GDM1 (cell line): Measurements from ENCODE around the gene TKFC.
"Not testable (repeated sequence)": the region's sequence is repeated elsewhere in the genome, so short reads cannot be mapped to it uniquely, and the experiment has no call there.

Source experiments
- DNase-seq: peaks from one replicate; lab custom pipeline; 2025; lab: John Stamatoyannopoulos, UW

Gene TKFC

GRCh38 chr11:61368646-61369045, 35.6 kb downstream of the TKFC start:
- DNase-seq = no peak

GRCh38 chr11:61369372-61370348, 36.6 kb downstream of the TKFC start:
- no peak for DNase-seq

DNA sequence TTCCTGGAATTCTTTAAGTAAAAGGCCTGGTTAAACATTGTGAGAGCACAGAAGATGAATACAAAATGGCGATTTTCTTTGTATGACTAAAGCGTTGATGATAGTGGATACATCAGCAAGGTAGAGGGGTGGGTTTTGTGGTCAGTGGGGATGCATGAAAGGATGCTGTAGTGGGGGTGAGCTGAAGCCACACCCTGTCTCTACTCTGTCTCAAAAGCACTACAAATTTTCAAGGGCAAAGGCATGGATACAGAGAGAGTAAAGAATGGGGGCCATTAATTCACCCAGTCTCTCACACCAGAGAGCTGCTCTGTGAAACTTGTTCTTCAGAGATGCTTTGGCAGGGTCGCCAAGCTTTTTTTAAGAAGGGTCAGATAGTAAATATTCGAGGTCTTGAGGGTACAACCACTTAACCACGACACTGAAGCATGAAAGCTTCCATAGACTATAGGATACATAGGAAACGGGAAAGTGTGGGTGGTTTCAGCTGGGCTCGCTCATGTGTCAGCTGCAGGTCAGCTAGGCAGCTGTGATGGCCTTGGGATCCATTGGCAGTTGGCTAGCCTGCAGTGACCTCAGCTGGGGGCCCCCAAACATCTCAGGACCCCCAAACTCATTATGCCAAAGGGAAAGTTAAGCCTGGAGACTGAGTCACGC, 37.4 kb downstream of the TKFC start:
- DNase-seq = no peak

- DNase-seq = no peak
Measured at GRCh38 chr11:61372659-61373420, 39.8 kb downstream of the TKFC start.

GRCh38 chr11:61375761-61376108, 42.7 kb downstream of the TKFC start:
- no peak for DNase-seq

GRCh38 chr11:61377461-61378160, 44.6 kb downstream of the TKFC start:
- DNase-seq = no peak

- DNase-seq = no peak
Measured at GRCh38 chr11:61378713-61379313, 45.8 kb downstream of the TKFC start.

- no peak for DNase-seq
Measured at GRCh38 chr11:61380884-61381283, 47.9 kb downstream of the TKFC start.

GRCh38 chr11:61383859-61384258, 50.8 kb downstream of the TKFC start:
- not testable (repeated sequence) for DNase-seq

DNA sequence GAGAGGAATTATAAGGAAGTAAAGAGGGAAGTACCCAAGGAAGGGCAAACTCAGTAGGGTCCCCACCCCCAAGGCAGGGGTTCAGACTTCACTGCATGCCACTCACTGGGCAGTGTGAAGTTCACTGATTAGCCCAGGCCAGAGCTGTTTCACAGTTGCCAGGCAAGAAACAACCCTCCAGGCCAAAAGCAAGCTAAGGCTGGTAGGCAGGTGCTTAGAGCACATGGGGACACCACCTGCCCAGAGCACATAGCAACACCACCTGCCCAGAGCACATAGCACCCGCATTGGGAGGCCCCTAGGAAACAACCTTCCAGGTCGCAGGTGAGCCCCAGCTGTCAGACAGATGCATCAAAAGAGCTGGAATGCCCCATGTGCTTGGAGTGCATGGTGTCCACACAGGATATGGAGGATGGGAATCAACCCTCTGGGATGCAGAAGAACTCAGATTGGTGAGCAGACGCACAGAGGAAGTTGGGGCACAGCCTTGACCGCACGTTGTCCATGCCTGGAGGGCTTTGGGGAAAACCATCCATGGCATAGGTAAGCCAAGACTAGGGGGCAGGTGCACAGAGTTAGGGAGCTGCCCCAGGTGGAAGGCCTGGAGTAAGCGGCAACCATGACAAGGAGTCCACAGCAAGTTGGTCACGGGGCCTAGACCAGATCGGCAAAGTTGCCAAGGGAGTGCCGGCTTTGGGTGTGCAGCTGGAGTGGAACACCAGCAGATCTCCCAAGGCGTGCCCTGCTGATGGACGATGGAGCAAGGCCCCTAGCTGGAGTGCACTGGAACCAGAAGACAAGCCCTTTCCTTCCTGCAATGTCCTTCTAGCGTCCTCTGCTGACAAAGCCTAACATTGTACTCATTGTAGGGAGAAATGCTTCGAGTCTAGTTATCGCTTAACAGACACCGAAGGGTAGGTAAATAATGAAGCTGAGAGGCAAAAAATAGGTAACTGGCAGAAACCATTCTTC, 51.5 kb downstream of the TKFC start:
- no peak for DNase-seq

- DNase-seq = no peak
Measured at GRCh38 chr11:61390161-61390560, 57.1 kb downstream of the TKFC start.

DNA sequence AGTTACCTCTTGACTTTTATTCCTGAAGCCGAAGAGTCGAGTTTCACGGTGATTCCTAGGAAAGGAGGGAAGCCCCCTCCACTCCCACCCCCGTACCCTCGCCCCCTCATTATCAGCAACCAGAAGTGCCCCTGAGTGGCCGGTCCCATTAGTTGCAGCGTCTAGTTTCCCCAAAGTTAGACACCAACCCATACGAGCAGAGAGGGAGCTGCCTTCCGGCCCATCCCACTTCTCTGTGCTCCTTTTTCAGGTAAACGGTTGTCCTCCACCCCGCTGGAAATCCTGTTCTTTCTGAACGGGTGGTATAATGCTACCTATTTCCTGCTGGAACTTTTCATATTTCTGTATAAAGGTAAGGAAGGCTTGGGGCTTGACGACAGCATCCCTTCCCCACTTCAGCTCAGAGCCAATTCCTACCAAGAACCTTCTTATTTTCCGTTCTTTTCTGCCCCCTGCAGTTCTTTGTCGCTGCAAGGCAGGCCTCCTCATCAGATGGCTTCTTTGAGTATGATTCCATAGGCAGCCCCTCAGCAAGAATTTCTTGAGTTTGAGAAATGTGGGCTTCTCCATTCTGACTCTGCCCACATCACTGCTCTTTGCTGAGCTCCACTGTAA, 60.1 kb downstream of the TKFC start:
- DNase-seq = no peak
